ENCODE data around the gene ASIC4.

The ASIC4 gene

DNA sequence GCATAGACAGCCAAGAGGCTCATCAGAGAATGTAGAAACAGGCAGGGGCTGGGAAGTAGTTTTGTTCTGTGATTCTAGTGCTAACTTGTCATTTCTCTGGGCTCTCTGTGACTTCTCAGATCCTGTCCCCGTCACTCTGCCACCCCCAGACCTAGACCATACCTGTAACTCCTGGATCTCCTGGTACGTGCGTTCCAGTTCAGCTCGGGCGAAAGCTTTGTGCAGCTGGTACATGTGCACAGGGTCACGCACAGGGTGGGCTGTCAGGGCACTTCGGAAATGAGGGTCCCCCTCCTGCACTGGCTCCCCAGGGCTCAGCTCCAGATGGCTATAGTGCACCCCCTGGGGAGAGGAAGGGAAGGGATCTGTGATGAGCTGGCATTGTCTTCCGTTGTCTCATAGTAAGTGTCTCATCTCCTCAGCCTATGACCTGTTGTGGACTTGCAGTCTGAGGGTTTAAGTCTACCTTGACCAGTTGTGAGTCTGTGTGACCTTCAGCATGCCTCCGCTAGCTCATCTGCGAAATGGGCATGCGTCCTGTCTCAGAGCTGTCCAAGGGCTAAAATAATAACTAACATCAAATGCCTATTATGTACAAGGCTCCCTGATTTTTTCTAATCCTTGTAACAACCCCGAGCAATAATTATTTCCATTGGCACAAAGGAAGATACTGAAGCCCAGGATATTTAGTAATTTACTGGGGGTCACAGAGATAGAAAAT, 26.7 kb downstream of the ASIC4 start:
- no peak for DNase-seq
- H3K27me3 ChIP-seq (ENCODE audit: insufficient read depth, low read length, poor library complexity): no peaks in the 10 kb centered on the region
- H3K18ac ChIP-seq (ENCODE audit: low read length): no peak overlapping the region
- H3K23ac ChIP-seq (ENCODE audit: low read length): no peak overlapping the region
- H3K79me2 ChIP-seq (ENCODE audit: control insufficient read depth, insufficient read depth, low read length): no peaks in the 10 kb centered on the region
- no peak overlapping the region for H3K27ac ChIP-seq (ENCODE audit: low read depth, low read length)
- peaks cover 4% of the 10 kb centered on the region for H3K79me1 ChIP-seq (ENCODE audit: low read length)
- H2AK5ac ChIP-seq (ENCODE audit: low read length): no peak overlapping the region
- H2BK120ac ChIP-seq (ENCODE audit: low read depth, low read length): no peak overlapping the region
- no peak overlapping the region for H3K4me3 ChIP-seq (ENCODE audit: low read length)
- no peak overlapping the region for H2BK15ac ChIP-seq (replicated peaks; ENCODE audit: low read depth)
- H4K5ac ChIP-seq (ENCODE audit: low read length): no peak overlapping the region
- WGBS (ENCODE audit: extremely low coverage, insufficient coverage, low lambda C conversion rate): no CpG with 5 or more reads among the region's 12 CpGs
- no peak overlapping the region for H3K56ac ChIP-seq (ENCODE audit: low read length)
- H3K4ac ChIP-seq (ENCODE audit: low read depth, low read length): no peak overlapping the region
- H3K4me2 ChIP-seq (ENCODE audit: low read length): no peak overlapping the region
- peaks cover 7% of the 10 kb centered on the region for H3K36me3 ChIP-seq (ENCODE audit: control insufficient read depth, insufficient read depth, low read length)
- H3K9ac ChIP-seq (ENCODE audit: low read length): no peak overlapping the region
- H4K8ac ChIP-seq (ENCODE audit: low read depth, low read length): no peak overlapping the region
- peaks cover 6% of the 10 kb centered on the region for H3K4me1 ChIP-seq (ENCODE audit: control insufficient read depth, low read depth, low read length)
- H2BK5ac ChIP-seq (ENCODE audit: low read length): no peak overlapping the region

DNA sequence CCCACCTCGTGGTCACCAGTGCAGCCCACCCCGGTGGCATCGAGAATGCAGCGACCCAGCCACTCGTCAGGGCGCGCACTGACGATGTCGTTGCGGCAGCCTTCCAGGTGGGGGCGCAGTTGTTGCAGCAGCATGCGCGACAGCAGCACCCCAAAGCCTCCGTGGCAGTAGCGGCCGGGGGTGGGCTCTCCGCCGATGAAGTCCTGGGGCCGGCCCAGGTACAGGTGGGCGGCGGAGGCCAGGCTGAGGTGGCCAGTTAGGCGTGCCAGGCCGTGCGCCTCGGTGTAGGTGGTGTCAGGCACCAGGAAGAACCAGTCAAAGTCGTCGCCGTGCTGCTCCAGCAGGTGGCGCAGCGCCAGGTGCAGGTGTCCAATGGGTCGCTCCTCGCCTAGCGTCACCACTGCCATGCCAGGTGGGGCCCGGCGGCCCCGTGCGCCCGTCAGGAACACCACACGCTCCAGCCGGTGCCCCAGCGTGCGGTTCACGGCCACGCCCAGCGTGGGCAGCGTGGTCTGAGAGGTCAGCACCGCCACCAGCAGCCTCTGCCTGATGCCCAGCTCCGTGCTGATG, 27.4 kb downstream of the ASIC4 start:
- WGBS (ENCODE audit: extremely low coverage, insufficient coverage, low lambda C conversion rate): no CpG with 5 or more reads among the region's 48 CpGs
- H4K5ac ChIP-seq (ENCODE audit: low read length): no peak overlapping the region
- H3K56ac ChIP-seq (ENCODE audit: low read length): peak overlapping the region; percentile 59

DNA sequence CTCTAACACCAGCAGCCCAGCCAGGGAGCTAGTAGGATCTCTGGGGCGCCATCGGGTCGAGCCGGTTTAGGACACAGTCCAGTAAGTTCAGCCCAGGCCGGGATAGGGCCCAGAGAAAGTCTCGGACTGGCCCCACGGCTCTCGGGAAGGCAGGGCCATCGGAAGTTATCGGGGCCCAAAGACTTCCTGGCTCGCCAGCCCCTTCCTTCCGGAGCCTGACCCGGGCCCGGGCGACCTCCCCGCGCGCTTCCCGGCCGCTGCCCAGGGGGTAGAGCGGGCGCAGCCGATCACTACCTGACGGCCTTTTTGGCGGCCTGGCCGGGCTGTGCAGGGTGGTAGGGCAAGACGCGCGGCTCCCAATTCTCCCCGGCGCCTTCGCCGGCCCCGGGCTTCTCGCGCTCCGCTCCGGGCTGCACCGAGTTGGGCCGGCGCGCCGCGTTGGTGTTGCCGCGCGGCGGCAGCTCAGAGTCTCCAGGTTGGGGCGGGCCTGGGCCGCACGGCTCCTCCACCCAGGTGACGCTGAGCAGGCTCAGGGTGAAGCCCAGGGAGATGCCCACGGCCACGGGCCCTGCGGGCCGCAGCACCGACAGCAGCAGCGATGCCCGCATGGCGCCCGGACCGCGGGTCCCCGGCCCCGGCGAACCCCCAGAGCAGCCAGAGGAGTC, 28.8 kb downstream of the ASIC4 start:
- no peak overlapping the region for H2BK5ac ChIP-seq (ENCODE audit: low read length)
- H3K56ac ChIP-seq (ENCODE audit: low read length): peak overlapping the region; percentile 95
- peaks cover 5% of the 10 kb centered on the region for H3K4me1 ChIP-seq (ENCODE audit: control insufficient read depth, low read depth, low read length)
- peak overlapping the region; percentile 92 for H3K9ac ChIP-seq (ENCODE audit: low read length)
- no peaks in the 10 kb centered on the region for H3K79me2 ChIP-seq (ENCODE audit: control insufficient read depth, insufficient read depth, low read length)
- H3K23ac ChIP-seq (ENCODE audit: low read length): peak overlapping the region; percentile 15
- H3K27me3 ChIP-seq (ENCODE audit: insufficient read depth, low read length, poor library complexity): no peaks in the 10 kb centered on the region
- no peak overlapping the region for H4K5ac ChIP-seq (ENCODE audit: low read length)
- H4K8ac ChIP-seq (ENCODE audit: low read depth, low read length): no peak overlapping the region
- H3K4me2 ChIP-seq (ENCODE audit: low read length): peak overlapping the region; percentile 80
- H2BK120ac ChIP-seq (ENCODE audit: low read depth, low read length): no peak overlapping the region
- peak; percentile 41 for DNase-seq
- H3K18ac ChIP-seq (ENCODE audit: low read length): peak overlapping the region; percentile 7
- H3K36me3 ChIP-seq (ENCODE audit: control insufficient read depth, insufficient read depth, low read length): peaks cover 7% of the 10 kb centered on the region
- peaks cover 4% of the 10 kb centered on the region for H3K79me1 ChIP-seq (ENCODE audit: low read length)
- H3K4ac ChIP-seq (ENCODE audit: low read depth, low read length): peak overlapping the region; percentile 77
- H3K4me3 ChIP-seq (ENCODE audit: low read length): peak overlapping the region; percentile 93
- H2BK15ac ChIP-seq (replicated peaks; ENCODE audit: low read depth): no peak overlapping the region
- no CpG with 5 or more reads among the region's 66 CpGs for WGBS (ENCODE audit: extremely low coverage, insufficient coverage, low lambda C conversion rate)
- H2AK5ac ChIP-seq (ENCODE audit: low read length): no peak overlapping the region
- peak overlapping the region; percentile 92 for H3K27ac ChIP-seq (ENCODE audit: low read depth, low read length)

More for the DNA sequence above, 27.4 kb downstream of the ASIC4 start:
- H2BK120ac ChIP-seq (ENCODE audit: low read depth, low read length): no peak overlapping the region
- H3K4me3 ChIP-seq (ENCODE audit: low read length): no peak overlapping the region
- H3K4ac ChIP-seq (ENCODE audit: low read depth, low read length): no peak overlapping the region
- no peak overlapping the region for H3K18ac ChIP-seq (ENCODE audit: low read length)
- peak; percentile 90 for DNase-seq
- H3K4me1 ChIP-seq (ENCODE audit: control insufficient read depth, low read depth, low read length): peaks cover 6% of the 10 kb centered on the region
- H3K27ac ChIP-seq (ENCODE audit: low read depth, low read length): no peak overlapping the region
- H2BK5ac ChIP-seq (ENCODE audit: low read length): no peak overlapping the region
- H2AK5ac ChIP-seq (ENCODE audit: low read length): no peak overlapping the region
- H3K23ac ChIP-seq (ENCODE audit: low read length): no peak overlapping the region
- peak overlapping the region; percentile 37 for H3K9ac ChIP-seq (ENCODE audit: low read length)
- H2BK15ac ChIP-seq (replicated peaks; ENCODE audit: low read depth): no peak overlapping the region
- H3K79me2 ChIP-seq (ENCODE audit: control insufficient read depth, insufficient read depth, low read length): no peaks in the 10 kb centered on the region
- H3K79me1 ChIP-seq (ENCODE audit: low read length): peaks cover 4% of the 10 kb centered on the region
- H3K4me2 ChIP-seq (ENCODE audit: low read length): peak overlapping the region; percentile 61
- no peaks in the 10 kb centered on the region for H3K27me3 ChIP-seq (ENCODE audit: insufficient read depth, low read length, poor library complexity)
- peaks cover 7% of the 10 kb centered on the region for H3K36me3 ChIP-seq (ENCODE audit: control insufficient read depth, insufficient read depth, low read length)
- no peak overlapping the region for H4K8ac ChIP-seq (ENCODE audit: low read depth, low read length)

DNA sequence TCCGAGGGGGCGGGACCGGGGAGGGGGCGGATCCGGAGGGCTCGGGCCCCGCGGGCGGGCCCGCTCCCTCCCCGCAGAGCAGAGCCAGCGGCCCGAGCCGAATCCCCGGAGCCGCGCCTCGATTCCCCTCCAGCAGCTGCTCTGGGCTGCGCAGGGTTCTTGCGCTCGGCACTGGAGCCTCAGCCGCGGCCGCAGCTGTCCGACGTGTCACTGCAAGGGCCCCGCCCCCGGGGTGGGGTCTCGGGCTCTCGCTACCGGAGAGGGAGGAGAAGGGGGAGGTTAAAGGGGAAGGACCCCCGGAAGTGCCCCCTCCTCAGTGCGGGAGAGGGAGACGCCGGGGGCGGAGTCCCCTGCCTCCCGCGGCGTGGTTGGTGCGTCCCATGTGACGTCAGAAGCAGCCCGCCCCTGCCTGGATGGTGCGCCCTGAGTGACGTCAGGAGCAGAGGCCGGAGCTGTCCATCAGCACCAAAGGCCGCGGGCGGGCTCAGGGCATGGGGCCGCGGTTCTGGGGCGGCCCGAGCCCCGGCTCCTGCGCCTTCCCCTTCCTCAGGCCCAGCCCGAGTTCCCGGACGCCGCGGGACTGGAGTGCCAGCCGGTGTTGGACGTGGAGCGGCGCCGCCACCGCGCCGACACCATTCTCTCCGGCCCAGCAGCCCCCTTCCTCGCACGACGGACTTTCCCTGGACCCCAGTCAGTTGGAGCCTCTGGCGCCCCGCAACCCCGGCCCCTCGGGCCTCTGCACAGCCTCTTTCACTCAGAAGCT, 29.5 kb downstream of the ASIC4 start, which contains the start of the genes CHPF and TMEM198:
Gene CHPF (minus strand): TSS at position 214 of the 763 bp plus-strand sequence. CDS start 271 bp downstream, outside the sequence.
Gene TMEM198 (plus strand): TSS at position 433 of the 763 bp plus-strand sequence. CDS start 700 bp downstream, outside the sequence.
- peaks cover 7% of the 10 kb centered on the region for H3K36me3 ChIP-seq (ENCODE audit: control insufficient read depth, insufficient read depth, low read length)
- peak within 1 kb of the TSS; percentile 92 for H3K9ac ChIP-seq (ENCODE audit: low read length)
- H3K56ac ChIP-seq (ENCODE audit: low read length): peak within 1 kb of the TSS; percentile 95
- no peaks in the 10 kb centered on the region for H3K79me2 ChIP-seq (ENCODE audit: control insufficient read depth, insufficient read depth, low read length)
- no peak within 1 kb of the TSS for H4K8ac ChIP-seq (ENCODE audit: low read depth, low read length)
- no CpG with 5 or more reads among the region's 75 CpGs for WGBS (ENCODE audit: extremely low coverage, insufficient coverage, low lambda C conversion rate)
- no peak within 1 kb of the TSS for H2BK15ac ChIP-seq (replicated peaks; ENCODE audit: low read depth)
- H3K27me3 ChIP-seq (ENCODE audit: insufficient read depth, low read length, poor library complexity): no peaks in the 10 kb centered on the region
- peaks cover 4% of the 10 kb centered on the region for H3K4me1 ChIP-seq (ENCODE audit: control insufficient read depth, low read depth, low read length)
- peak within 1 kb of the TSS; percentile 80 for H3K4me2 ChIP-seq (ENCODE audit: low read length)
- H2BK120ac ChIP-seq (ENCODE audit: low read depth, low read length): no peak within 1 kb of the TSS
- H4K5ac ChIP-seq (ENCODE audit: low read length): no peak within 1 kb of the TSS
- peak within 1 kb of the TSS; percentile 93 for H3K4me3 ChIP-seq (ENCODE audit: low read length)
- H2AK5ac ChIP-seq (ENCODE audit: low read length): no peak within 1 kb of the TSS
- DNase-seq: peak; percentile 100
- peak within 1 kb of the TSS; percentile 7 for H3K18ac ChIP-seq (ENCODE audit: low read length)
- peak within 1 kb of the TSS; percentile 15 for H3K23ac ChIP-seq (ENCODE audit: low read length)
- H2BK5ac ChIP-seq (ENCODE audit: low read length): no peak within 1 kb of the TSS
- H3K79me1 ChIP-seq (ENCODE audit: low read length): peaks cover 4% of the 10 kb centered on the region
- peak within 1 kb of the TSS; percentile 92 for H3K27ac ChIP-seq (ENCODE audit: low read depth, low read length)
- H3K4ac ChIP-seq (ENCODE audit: low read depth, low read length): peak within 1 kb of the TSS; percentile 77

- H3K27me3 ChIP-seq (ENCODE audit: insufficient read depth, low read length, poor library complexity): no peaks in the 10 kb centered on the region
- DNase-seq: no peak
- H3K9ac ChIP-seq (ENCODE audit: low read length): peak overlapping the region; percentile 63
- H4K8ac ChIP-seq (ENCODE audit: low read depth, low read length): no peak overlapping the region
- H3K4me1 ChIP-seq (ENCODE audit: control insufficient read depth, low read depth, low read length): peaks cover 4% of the 10 kb centered on the region
- H3K18ac ChIP-seq (ENCODE audit: low read length): no peak overlapping the region
- H4K5ac ChIP-seq (ENCODE audit: low read length): no peak overlapping the region
- no peak overlapping the region for H2BK5ac ChIP-seq (ENCODE audit: low read length)
- H3K36me3 ChIP-seq (ENCODE audit: control insufficient read depth, insufficient read depth, low read length): peaks cover 7% of the 10 kb centered on the region
- no peak overlapping the region for H3K4ac ChIP-seq (ENCODE audit: low read depth, low read length)
- H2BK120ac ChIP-seq (ENCODE audit: low read depth, low read length): no peak overlapping the region
- H3K4me3 ChIP-seq (ENCODE audit: low read length): no peak overlapping the region
- WGBS (ENCODE audit: extremely low coverage, insufficient coverage, low lambda C conversion rate): no CpG with 5 or more reads among the region's 9 CpGs
- H3K79me2 ChIP-seq (ENCODE audit: control insufficient read depth, insufficient read depth, low read length): no peaks in the 10 kb centered on the region
- peaks cover 4% of the 10 kb centered on the region for H3K79me1 ChIP-seq (ENCODE audit: low read length)
- peak overlapping the region; percentile 62 for H3K4me2 ChIP-seq (ENCODE audit: low read length)
- H2AK5ac ChIP-seq (ENCODE audit: low read length): no peak overlapping the region
- no peak overlapping the region for H3K27ac ChIP-seq (ENCODE audit: low read depth, low read length)
- H3K56ac ChIP-seq (ENCODE audit: low read length): peak overlapping the region; percentile 25
- no peak overlapping the region for H3K23ac ChIP-seq (ENCODE audit: low read length)
- H2BK15ac ChIP-seq (replicated peaks; ENCODE audit: low read depth): no peak overlapping the region
Observed at GRCh38 chr2:219544567-219544966, 30.3 kb downstream of the ASIC4 start.
